ENCODE results near the gene PPP1R9A.

GRCh38 chr7:95255691-95256090, 348.3 kb downstream of the PPP1R9A start:
- TF ChIP-seq, protein P1, sequence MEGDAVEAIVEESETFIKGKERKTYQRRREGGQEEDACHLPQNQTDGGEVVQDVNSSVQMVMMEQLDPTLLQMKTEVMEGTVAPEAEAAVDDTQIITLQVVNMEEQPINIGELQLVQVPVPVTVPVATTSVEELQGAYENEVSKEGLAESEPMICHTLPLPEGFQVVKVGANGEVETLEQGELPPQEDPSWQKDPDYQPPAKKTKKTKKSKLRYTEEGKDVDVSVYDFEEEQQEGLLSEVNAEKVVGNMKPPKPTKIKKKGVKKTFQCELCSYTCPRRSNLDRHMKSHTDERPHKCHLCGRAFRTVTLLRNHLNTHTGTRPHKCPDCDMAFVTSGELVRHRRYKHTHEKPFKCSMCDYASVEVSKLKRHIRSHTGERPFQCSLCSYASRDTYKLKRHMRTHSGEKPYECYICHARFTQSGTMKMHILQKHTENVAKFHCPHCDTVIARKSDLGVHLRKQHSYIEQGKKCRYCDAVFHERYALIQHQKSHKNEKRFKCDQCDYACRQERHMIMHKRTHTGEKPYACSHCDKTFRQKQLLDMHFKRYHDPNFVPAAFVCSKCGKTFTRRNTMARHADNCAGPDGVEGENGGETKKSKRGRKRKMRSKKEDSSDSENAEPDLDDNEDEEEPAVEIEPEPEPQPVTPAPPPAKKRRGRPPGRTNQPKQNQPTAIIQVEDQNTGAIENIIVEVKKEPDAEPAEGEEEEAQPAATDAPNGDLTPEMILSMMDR (IDR thresholded peaks at IDR 0.05) = no peak
- no peak for TF ChIP-seq POLR2A (IDR thresholded peaks at IDR 0.05)
- TF ChIP-seq POLR2AphosphoS5 (IDR thresholded peaks at IDR 0.05; ENCODE audit: insufficient read depth in 1 of 2, low read depth in 1 of 2) = no peak
